ENCODE measurements around the gene CXorf58.

- TF ChIP-seq CTCF (IDR thresholded peaks at IDR 0.05; ENCODE audit: low read length) (peak; percentile 46), EZH2 (IDR thresholded peaks at IDR 0.05; ENCODE audit: borderline replicate concordance, low read length) (no peak)
Observed at GRCh38 chrX:23901805-23902204, 6.0 kb upstream of the CXorf58 start.
